T-helper 17 cell (primary cell): ENCODE measurements around the gene AGAP1. TPM values are rescaled to one million over a fixed set of nuclear protein-coding genes. Genes with fewer than 3 reads are reported as not detected.
A peak's percentile ranks its signal among the peaks of the same experiment; 100 is the strongest.

Experiments used
- ATAC-seq: fragments of 150-1000 bp; cut with Tn5 transposase; 2 replicates; pipeline ENCODE4 v1.10.0; 2021; ENCODE audit warnings: mild to moderate bottlenecking, moderate library complexity
- DNase-seq, 3 donors: peaks; one replicate each; pipeline versions ENCODE4 v3.0.0 to v3.0.0-alpha.2; 2020 to 2021
- H3K9me3 ChIP-seq: one replicate; pipeline ENCODE4 v1.7.0; 2013; ENCODE audit warnings: low read length, mild to moderate bottlenecking; ENCODE audit not compliant: control insufficient read depth, poor library complexity, severe bottlenecking
- H3K27ac Mint-ChIP-seq: one replicate; pipeline ENCODE4 v1.8.0; 2022; ENCODE audit warnings: mild to moderate bottlenecking, moderate library complexity, mixed read lengths
- H3K27me3 Mint-ChIP-seq: one replicate; pipeline ENCODE4 v1.8.0; 2022; ENCODE audit warnings: mixed read lengths
- H3K36me3 Mint-ChIP-seq: one replicate; pipeline ENCODE4 v1.8.0; 2022; ENCODE audit warnings: low read depth, mixed read lengths
- H3K4me1 Mint-ChIP-seq: one replicate; pipeline ENCODE4 v1.8.0; 2022; ENCODE audit warnings: mild to moderate bottlenecking, mixed read lengths
- H3K4me3 Mint-ChIP-seq: one replicate; pipeline ENCODE4 v1.8.0; 2022; ENCODE audit warnings: mild to moderate bottlenecking, moderate library complexity, mixed read lengths
- total RNA-seq, 4 donors: library from RNA in 2 of 4; stranded (reverse) in 2 of 4; gene quantifications; one replicate each; pipeline ENCODE4 v1.2.3 and lab custom pipeline; 2022 to 2026

The AGAP1 gene
- total RNA-seq, 2 donors from 2014 or later = 7.6 to 16.8 TPM

DNA sequence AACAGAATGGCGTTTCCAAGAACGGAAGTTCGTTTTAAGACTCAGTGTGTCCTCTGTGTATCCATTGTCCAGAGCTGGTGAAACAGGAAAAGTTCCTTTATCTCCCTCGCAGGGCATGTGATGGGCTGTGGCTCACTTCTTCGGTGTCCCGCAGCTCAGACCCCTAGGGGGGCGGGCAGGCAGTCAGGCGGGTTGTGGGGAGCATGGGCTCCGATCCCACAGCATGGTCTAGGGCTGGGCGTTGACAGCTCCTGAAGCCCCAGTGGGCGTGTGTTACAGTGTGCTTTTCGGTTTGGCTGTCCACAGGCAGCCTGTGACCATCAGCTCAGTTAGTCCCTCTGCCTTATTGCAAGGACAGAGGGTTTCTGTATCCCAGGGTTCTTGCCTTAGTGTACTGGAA, 319.6 kb downstream of the AGAP1 start:
- Mint-ChIP-seq H3K27ac (no peak overlapping the region), H3K4me3 (no peak overlapping the region), H3K27me3 (no peaks in the 10 kb centered on the region), H3K4me1 (no peaks in the 10 kb centered on the region), H3K36me3 (peaks cover 2% of the 10 kb centered on the region)
- DNase-seq = no peak
- ATAC-seq = no peak
- H3K9me3 ChIP-seq = no peaks in the 10 kb centered on the region

GRCh38 chr2:235820571-235820970, 326.7 kb downstream of the AGAP1 start:
- H3K9me3 ChIP-seq = no peaks in the 10 kb centered on the region
- no peak overlapping the region for H3K4me3 Mint-ChIP-seq
- ATAC-seq (no peak), DNase-seq (no peak)
- no peak overlapping the region for H3K27ac Mint-ChIP-seq
- H3K27me3 Mint-ChIP-seq = peaks cover 5% of the 10 kb centered on the region
- no peaks in the 10 kb centered on the region for H3K4me1 Mint-ChIP-seq
- H3K36me3 Mint-ChIP-seq = peaks cover 2% of the 10 kb centered on the region

GRCh38 chr2:235824331-235824730, 330.5 kb downstream of the AGAP1 start:
- H3K4me1 Mint-ChIP-seq = no peaks in the 10 kb centered on the region
- DNase-seq (no peak), ATAC-seq (no peak)
- no peak overlapping the region for H3K4me3 Mint-ChIP-seq
- H3K27me3 Mint-ChIP-seq = peaks cover 11% of the 10 kb centered on the region
- no peak overlapping the region for H3K27ac Mint-ChIP-seq
- H3K36me3 Mint-ChIP-seq = peaks cover 2% of the 10 kb centered on the region
- H3K9me3 ChIP-seq = no peaks in the 10 kb centered on the region

GRCh38 chr2:235825946-235826345, 332.1 kb downstream of the AGAP1 start:
- H3K27ac Mint-ChIP-seq = no peak overlapping the region
- H3K4me1 Mint-ChIP-seq = no peaks in the 10 kb centered on the region
- H3K27me3 Mint-ChIP-seq = peaks cover 16% of the 10 kb centered on the region
- H3K4me3 Mint-ChIP-seq = no peak overlapping the region
- DNase-seq (no peak), ATAC-seq (no peak)
- H3K36me3 Mint-ChIP-seq = peaks cover 2% of the 10 kb centered on the region
- H3K9me3 ChIP-seq = no peaks in the 10 kb centered on the region

DNA sequence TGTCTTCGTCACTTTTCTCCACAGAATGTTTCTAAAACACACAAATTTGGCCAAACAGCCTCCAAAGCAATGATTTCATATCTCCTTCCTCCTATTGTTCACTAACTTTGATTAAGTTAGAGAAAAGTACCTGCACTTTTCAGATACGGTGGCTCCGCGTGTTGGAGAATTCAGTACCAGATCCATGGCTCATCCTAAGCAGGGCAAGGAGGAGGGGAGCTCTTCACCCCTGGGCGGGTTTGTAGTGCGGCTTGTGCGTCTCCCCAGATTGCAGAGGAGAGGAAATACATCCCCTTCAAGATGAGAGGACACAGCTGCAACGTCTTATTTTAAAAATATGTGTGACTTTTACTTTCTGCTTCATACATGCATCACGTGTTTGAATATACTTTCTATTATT, 333.0 kb downstream of the AGAP1 start:
- DNase-seq (no peak), ATAC-seq (no peak)
- Mint-ChIP-seq H3K4me1 (no peaks in the 10 kb centered on the region), H3K27me3 (peaks cover 16% of the 10 kb centered on the region), H3K27ac (no peak overlapping the region), H3K4me3 (no peak overlapping the region), H3K36me3 (peaks cover 2% of the 10 kb centered on the region)
- no peaks in the 10 kb centered on the region for H3K9me3 ChIP-seq

DNA sequence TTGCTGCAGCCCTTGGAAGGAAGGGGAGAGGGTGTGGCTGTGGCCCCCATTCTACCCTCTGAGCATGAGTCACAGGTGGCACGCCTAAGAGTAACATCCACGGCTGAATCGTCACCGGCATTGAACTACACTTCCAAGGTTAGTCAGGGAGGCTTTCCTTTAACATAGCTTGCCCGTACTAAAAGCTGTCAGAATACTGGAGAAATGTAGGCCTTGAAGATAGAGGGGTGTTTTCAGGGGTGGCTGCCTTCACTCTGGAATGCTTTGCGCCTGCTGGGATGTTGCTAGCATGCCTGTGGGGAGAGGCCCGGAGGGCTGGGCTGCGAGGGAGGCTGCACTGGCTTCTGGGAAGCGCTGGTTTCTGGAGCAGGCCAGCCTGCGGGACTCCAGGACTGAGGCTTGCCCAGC, 333.7 kb downstream of the AGAP1 start:
- Mint-ChIP-seq H3K4me3 (no peak overlapping the region), H3K4me1 (no peaks in the 10 kb centered on the region), H3K36me3 (peaks cover 2% of the 10 kb centered on the region), H3K27me3 (peaks cover 17% of the 10 kb centered on the region), H3K27ac (no peak overlapping the region)
- no peaks in the 10 kb centered on the region for H3K9me3 ChIP-seq
- no peak for DNase-seq
- ATAC-seq = no peak

- ATAC-seq (no peak), DNase-seq (no peak)
- Mint-ChIP-seq H3K4me1 (no peaks in the 10 kb centered on the region), H3K4me3 (no peak overlapping the region), H3K27ac (no peak overlapping the region), H3K27me3 (peaks cover 20% of the 10 kb centered on the region), H3K36me3 (peaks cover 2% of the 10 kb centered on the region)
- H3K9me3 ChIP-seq = no peaks in the 10 kb centered on the region
These were observed 335.9 kb downstream of the AGAP1 start for GRCh38 chr2:235829726-235830125.

DNA sequence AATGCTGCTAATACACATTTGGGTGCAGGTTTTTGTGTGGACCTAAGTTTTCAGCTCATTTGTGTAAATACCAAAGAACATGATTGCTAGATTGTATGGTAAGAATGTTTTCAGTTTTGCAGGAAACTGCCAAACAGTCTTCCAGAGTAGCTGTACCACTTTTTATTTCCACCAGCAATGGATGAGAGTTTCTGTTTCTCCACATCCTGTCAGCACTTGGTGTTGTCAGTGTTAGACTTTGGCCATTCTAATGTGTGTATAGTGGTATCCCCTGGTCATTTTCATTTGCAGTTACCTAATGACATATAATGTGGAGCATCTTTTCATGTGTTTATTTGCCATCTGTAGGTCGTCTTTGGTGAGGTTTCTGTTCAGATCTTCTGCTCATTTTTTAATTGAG, 337.9 kb downstream of the AGAP1 start:
- Mint-ChIP-seq H3K4me3 (no peak overlapping the region), H3K27ac (no peak overlapping the region), H3K36me3 (peaks cover 2% of the 10 kb centered on the region), H3K4me1 (no peaks in the 10 kb centered on the region), H3K27me3 (peaks cover 22% of the 10 kb centered on the region)
- H3K9me3 ChIP-seq = no peaks in the 10 kb centered on the region
- ATAC-seq = no peak
- no peak for DNase-seq

DNA sequence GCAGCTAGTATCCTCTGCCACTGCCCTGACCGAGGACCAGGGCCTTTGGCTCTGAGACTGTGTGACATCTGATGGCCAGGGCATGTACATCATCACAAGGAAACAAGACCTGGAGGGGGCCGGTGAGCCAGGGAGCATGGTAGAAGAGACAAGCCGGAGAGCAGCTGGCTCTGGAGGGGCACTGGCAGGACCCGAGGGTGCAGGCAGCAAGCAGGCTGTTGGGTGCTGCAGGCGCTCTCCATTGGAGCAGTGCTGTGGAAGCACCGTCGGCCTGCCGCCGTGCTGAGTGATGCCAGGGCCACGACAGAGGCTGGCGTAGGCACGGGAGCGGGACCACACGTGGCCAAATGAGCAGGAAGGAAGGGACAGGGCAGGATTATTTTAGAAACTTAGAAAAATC, 339.1 kb downstream of the AGAP1 start:
- H3K27ac Mint-ChIP-seq = peak overlapping the region; percentile 9
- H3K27me3 Mint-ChIP-seq = peaks cover 22% of the 10 kb centered on the region
- H3K4me1 Mint-ChIP-seq = no peaks in the 10 kb centered on the region
- no peak overlapping the region for H3K4me3 Mint-ChIP-seq
- no peak for DNase-seq
- peaks cover 2% of the 10 kb centered on the region for H3K36me3 Mint-ChIP-seq
- H3K9me3 ChIP-seq = no peaks in the 10 kb centered on the region
- ATAC-seq = no peak

DNA sequence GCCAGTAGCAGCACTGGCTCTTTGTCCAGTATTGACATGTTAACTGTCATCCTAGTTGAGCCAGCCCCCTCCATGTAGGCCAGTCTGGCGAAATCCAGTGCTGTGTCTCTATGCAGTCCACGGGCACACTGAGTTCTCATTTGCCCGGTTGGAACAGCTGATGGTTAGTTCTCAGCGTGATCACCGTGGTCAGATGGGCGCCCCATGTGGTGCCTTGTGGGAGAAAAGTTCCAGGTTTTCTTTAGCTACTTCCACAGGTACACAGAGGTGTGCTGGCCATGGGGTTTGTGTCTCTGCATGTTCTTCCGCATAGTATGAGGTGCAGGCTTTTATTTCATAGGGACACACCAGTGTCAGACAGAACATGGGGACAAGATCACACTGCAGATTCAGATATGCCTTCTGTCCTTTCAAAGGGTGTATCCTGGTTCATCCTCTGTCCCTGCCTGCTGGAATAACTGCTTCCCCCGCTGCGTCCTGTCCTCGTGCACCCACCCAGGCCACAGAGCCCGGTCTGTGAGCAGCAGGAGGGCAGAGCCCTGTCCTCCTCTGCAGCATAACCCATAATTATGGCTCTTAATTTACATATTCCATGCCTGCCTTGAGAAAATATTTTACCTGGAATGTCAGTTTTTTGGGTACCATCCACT, 340.3 kb downstream of the AGAP1 start:
- Mint-ChIP-seq H3K36me3 (peaks cover 2% of the 10 kb centered on the region), H3K27me3 (peaks cover 22% of the 10 kb centered on the region), H3K4me1 (no peaks in the 10 kb centered on the region), H3K4me3 (no peak overlapping the region), H3K27ac (no peak overlapping the region)
- no peaks in the 10 kb centered on the region for H3K9me3 ChIP-seq
- ATAC-seq = no peak
- DNase-seq = no peak

- DNase-seq (no peak), ATAC-seq (no peak)
- Mint-ChIP-seq H3K36me3 (peaks cover 2% of the 10 kb centered on the region), H3K4me3 (no peak overlapping the region), H3K27ac (no peak overlapping the region), H3K4me1 (no peaks in the 10 kb centered on the region), H3K27me3 (peaks cover 18% of the 10 kb centered on the region)
- no peaks in the 10 kb centered on the region for H3K9me3 ChIP-seq
These were observed 340.9 kb downstream of the AGAP1 start for GRCh38 chr2:235834781-235835180.

- no peaks in the 10 kb centered on the region for H3K4me1 Mint-ChIP-seq
- no peak overlapping the region for H3K4me3 Mint-ChIP-seq
- no peak overlapping the region for H3K27ac Mint-ChIP-seq
- ATAC-seq = no peak
- peaks cover 2% of the 10 kb centered on the region for H3K36me3 Mint-ChIP-seq
- H3K9me3 ChIP-seq = no peaks in the 10 kb centered on the region
- H3K27me3 Mint-ChIP-seq = peaks cover 23% of the 10 kb centered on the region
- no peak for DNase-seq
These were observed 342.0 kb downstream of the AGAP1 start for GRCh38 chr2:235835810-235836209.

DNA sequence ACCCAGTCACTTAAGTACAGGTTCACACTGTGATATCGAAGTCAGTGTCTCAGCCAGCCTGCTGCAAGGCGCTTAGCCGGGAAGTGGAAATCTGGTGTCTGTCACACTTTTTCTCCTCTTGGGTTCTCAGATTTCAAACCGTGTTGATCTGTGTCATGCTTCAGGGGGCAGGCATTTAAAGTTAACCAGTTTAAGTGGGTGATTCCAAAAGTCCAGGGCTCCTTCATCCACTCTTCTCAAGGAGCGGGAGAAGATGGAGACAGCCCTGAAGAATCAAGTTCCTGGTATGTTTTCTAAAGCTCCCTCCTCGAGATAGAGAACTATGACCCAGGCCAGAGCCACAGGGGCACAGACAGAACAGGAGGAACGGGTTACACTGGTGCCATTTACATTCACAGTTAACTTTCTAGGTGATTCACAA, 342.7 kb downstream of the AGAP1 start:
- DNase-seq (no peak), ATAC-seq (no peak)
- H3K4me3 Mint-ChIP-seq = no peak overlapping the region
- peaks cover 2% of the 10 kb centered on the region for H3K36me3 Mint-ChIP-seq
- H3K9me3 ChIP-seq = no peaks in the 10 kb centered on the region
- no peaks in the 10 kb centered on the region for H3K4me1 Mint-ChIP-seq
- H3K27me3 Mint-ChIP-seq = peaks cover 23% of the 10 kb centered on the region
- no peak overlapping the region for H3K27ac Mint-ChIP-seq

GRCh38 chr2:235839226-235839625, 345.4 kb downstream of the AGAP1 start:
- no peak for ATAC-seq
- H3K9me3 ChIP-seq = no peaks in the 10 kb centered on the region
- H3K4me3 Mint-ChIP-seq = no peak overlapping the region
- no peak for DNase-seq
- peaks cover 26% of the 10 kb centered on the region for H3K27me3 Mint-ChIP-seq
- no peaks in the 10 kb centered on the region for H3K36me3 Mint-ChIP-seq
- H3K27ac Mint-ChIP-seq = no peak overlapping the region
- H3K4me1 Mint-ChIP-seq = no peaks in the 10 kb centered on the region
